ENCODE data around the gene CDKL2.

GRCh38 chr4:75658876-75659275 is 28.5 kb upstream of the CDKL2 start:
- TF ChIP-seq CTCF (conservative IDR thresholded peaks at IDR 0.05; ENCODE audit: low read depth in 2 of 2) (no peak), EZH2 (IDR thresholded peaks at IDR 0.05; ENCODE audit: low read depth, unreplicated experiment) (no peak), EZH2phosphoT487 (IDR thresholded peaks at IDR 0.05; ENCODE audit: unreplicated experiment) (no peak), POLR2AphosphoS5 (IDR thresholded peaks at IDR 0.05; ENCODE audit: low read depth) (no peak), JUNB (IDR thresholded peaks at IDR 0.05; ENCODE audit: unreplicated experiment) (no peak), REST (IDR thresholded peaks at IDR 0.05; ENCODE audit: unreplicated experiment) (no peak), CREB1 (CRISPR knock-in tag; IDR thresholded peaks at IDR 0.05; ENCODE audit: low read depth) (no peak), NANOG (IDR thresholded peaks at IDR 0.05; ENCODE audit: borderline replicate concordance) (no peak), STAT1 (IDR thresholded peaks at IDR 0.05; ENCODE audit: unreplicated experiment) (no peak), ETS1 (IDR thresholded peaks at IDR 0.05) (no peak), ZNF331 (CRISPR knock-in tag; IDR thresholded peaks at IDR 0.05; ENCODE audit: low read depth) (no peak), ZNF114 (CRISPR knock-in tag; IDR thresholded peaks at IDR 0.05) (no peak), ZNF462 (CRISPR knock-in tag; IDR thresholded peaks at IDR 0.05) (no peak)
